ENCODE data around the gene ADD3.

Gene ADD3

GRCh38 chr10:110022716-110023504 is 15.1 kb downstream of the ADD3 start:
- FAIRE-seq = no peak
- no peak for TF ChIP-seq POLR2A (IDR thresholded peaks at IDR 0.05; ENCODE audit: low read depth, low read length)

GRCh38 chr10:110023785-110024465 is 16.1 kb downstream of the ADD3 start:
- DNase-seq (ENCODE audit: insufficient read length, low spot score) (no peak), FAIRE-seq (no peak)
- no peak for TF ChIP-seq POLR2A (IDR thresholded peaks at IDR 0.05; ENCODE audit: low read depth, low read length)

More at GRCh38 chr10:110022716-110023504, 15.1 kb downstream of the ADD3 start:
- no peak for DNase-seq (ENCODE audit: insufficient read length, low spot score)

GRCh38 chr10:110029450-110029849 is 21.7 kb downstream of the ADD3 start:
- DNase-seq (ENCODE audit: insufficient read length, low spot score) = no peak
- TF ChIP-seq POLR2A (IDR thresholded peaks at IDR 0.05; ENCODE audit: low read depth, low read length) = no peak
- no peak for FAIRE-seq

DNA sequence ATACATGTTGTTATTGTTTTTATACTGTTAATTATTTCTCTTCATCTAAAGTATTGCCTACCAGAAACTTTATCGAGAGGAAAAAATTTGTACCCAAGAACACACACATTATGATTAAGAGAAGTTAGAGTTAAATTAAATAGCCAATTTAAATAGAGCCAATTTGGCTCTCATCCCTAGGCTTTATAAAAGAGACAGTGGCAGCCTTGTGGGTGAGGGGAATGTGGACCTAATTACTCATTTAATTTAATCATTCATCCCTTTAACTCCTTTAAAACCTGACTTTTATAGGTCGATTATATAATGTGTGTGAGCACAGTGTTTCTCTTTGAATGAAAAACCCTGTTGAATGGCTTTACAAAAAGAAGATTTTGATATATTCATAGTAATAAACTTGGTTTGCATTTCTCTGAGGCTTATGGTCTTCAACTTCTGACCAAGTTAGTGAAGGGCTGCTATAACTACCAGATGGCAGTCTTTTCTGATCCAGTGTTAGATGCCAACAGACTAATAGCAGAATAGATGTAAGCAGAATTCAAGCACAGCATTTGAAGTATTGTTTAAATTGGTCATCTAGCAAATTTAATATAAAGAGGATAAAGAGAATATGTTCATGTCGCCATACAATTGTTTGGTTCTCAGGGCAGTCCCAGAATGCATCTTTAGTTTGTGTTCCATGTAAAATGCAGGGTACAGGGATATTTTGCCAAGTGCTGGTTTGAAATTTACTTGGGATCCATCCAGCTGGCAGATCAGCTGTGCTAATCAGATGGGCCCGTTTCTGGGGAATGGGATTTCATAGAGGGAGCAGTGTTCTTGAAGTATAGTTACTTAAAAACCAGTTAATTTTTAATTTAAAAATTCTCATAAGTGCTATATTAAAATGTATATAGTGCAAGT is 25.3 kb downstream of the ADD3 start:
- DNase-seq (ENCODE audit: insufficient read length, low spot score) (no peak), FAIRE-seq (no peak)

GRCh38 chr10:110033701-110034235 is 26.0 kb downstream of the ADD3 start:
- DNase-seq (ENCODE audit: insufficient read length, low spot score) = no peak

More for the DNA sequence above, 25.3 kb downstream of the ADD3 start:
- TF ChIP-seq POLR2A (IDR thresholded peaks at IDR 0.05; ENCODE audit: low read depth, low read length) = no peak

DNA sequence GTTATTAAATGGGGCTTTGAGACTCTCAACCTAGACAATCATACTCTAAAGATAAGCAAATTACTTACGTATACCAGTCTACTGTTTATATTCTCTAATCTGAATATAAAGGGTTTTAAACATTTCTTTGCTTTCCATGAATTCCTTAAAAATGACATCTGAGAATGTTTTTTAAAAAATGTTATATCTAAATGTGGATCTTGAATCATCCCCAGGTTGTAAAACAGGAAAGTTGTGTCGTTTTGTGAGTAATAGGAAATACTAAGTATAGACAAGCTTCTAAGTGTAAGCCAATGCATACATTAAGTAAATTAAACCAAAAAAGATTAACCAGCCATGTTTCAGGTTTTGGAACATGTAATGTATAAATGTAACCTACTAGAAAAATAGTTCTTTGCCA is 26.8 kb downstream of the ADD3 start:
- no peak for DNase-seq (ENCODE audit: insufficient read length, low spot score)
- FAIRE-seq = no peak
- TF ChIP-seq POLR2A (IDR thresholded peaks at IDR 0.05; ENCODE audit: low read depth, low read length) = no peak

More at GRCh38 chr10:110033701-110034235, 26.0 kb downstream of the ADD3 start:
- TF ChIP-seq POLR2A (IDR thresholded peaks at IDR 0.05; ENCODE audit: low read depth, low read length) = no peak
- FAIRE-seq = peak; percentile 38

GRCh38 chr10:110035070-110035921 is 27.5 kb downstream of the ADD3 start:
- DNase-seq (ENCODE audit: insufficient read length, low spot score) = no peak
- no peak for TF ChIP-seq POLR2A (IDR thresholded peaks at IDR 0.05; ENCODE audit: low read depth, low read length)
- FAIRE-seq = no peak

DNA sequence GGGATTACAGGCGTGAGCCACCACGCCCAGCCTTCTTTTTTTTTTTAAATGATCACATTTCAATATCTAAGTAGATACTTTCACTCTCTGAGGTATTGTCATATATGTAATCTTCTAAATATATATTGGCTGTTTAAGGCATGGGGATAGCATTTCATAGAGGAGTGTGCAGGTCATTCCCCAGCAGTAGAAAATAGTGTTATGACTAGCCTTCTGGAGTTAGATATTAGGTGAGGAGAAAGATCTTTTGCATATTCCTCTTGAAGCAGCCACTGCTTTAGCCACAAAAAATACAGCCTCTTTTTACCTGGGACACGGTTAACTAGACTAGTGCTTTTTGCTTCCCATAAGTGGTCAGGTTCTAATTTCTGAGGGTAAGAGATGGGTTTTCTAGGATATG is 28.9 kb downstream of the ADD3 start:
- no peak for DNase-seq (ENCODE audit: insufficient read length, low spot score)
- no peak for FAIRE-seq
- no peak for TF ChIP-seq POLR2A (IDR thresholded peaks at IDR 0.05; ENCODE audit: low read depth, low read length)

DNA sequence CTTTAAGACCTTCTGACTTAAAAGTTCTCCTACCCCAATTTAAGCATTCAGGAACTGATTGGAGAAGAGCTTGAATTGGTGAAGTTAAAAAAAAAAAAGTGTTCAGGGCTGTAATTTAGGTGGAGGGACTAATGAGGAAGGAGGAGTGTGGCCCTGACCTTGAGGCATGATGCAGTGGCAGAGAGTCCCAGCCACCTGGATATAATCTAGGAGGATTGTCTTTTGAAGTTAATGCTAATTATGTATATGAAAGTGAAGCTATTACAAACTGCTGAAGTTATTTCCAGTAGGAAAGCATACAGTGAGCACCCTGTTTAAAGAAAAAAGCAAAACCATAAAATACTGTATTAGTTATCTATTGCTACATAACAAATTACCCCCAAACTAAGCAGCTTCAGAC is 31.5 kb downstream of the ADD3 start:
- no peak for TF ChIP-seq POLR2A (IDR thresholded peaks at IDR 0.05; ENCODE audit: low read depth, low read length)
- no peak for FAIRE-seq
- no peak for DNase-seq (ENCODE audit: insufficient read length, low spot score)

- DNase-seq (ENCODE audit: insufficient read length, low spot score) = no peak
- FAIRE-seq = no peak
- TF ChIP-seq POLR2A (IDR thresholded peaks at IDR 0.05; ENCODE audit: low read depth, low read length) = no peak
Measured at GRCh38 chr10:110040108-110040507, 32.3 kb downstream of the ADD3 start.

GRCh38 chr10:110040767-110041478 is 33.1 kb downstream of the ADD3 start:
- TF ChIP-seq POLR2A (IDR thresholded peaks at IDR 0.05; ENCODE audit: low read depth, low read length) = no peak
- DNase-seq (ENCODE audit: insufficient read length, low spot score) (no peak), FAIRE-seq (peak; percentile 6)

GRCh38 chr10:110041479-110041829 is 33.7 kb downstream of the ADD3 start:
- TF ChIP-seq POLR2A (IDR thresholded peaks at IDR 0.05; ENCODE audit: low read depth, low read length) = no peak
- FAIRE-seq = no peak
- DNase-seq (ENCODE audit: insufficient read length, low spot score) = no peak
